ENCODE results near the gene CATSPER2.
"Not testable (repeated sequence)": the region's sequence is repeated elsewhere in the genome, so short reads cannot be mapped to it uniquely, and the experiment has no call there.

CATSPER2 gene

GRCh38 chr15:43648649-43649429, at the start of gene CATSPER2:
Gene CATSPER2, minus strand, starts transcription at chr15:43648844. Its CDS starts 783 bp downstream, at chr15:43648061.
- DNase-seq (ENCODE audit: low spot score) = no peak

- not testable (repeated sequence) for DNase-seq (ENCODE audit: low spot score)
These were observed 44.7 kb upstream of the CATSPER2 start, which contains the start of gene CKMT1A for GRCh38 chr15:43693148-43694022. Gene CKMT1A, plus strand, starts transcription at chr15:43693859. Its CDS starts 192 bp downstream, at chr15:43694051.

- DNase-seq (ENCODE audit: low spot score) = not testable (repeated sequence)
These were observed 44.0 kb upstream of the CATSPER2 start for GRCh38 chr15:43692679-43693078.

GRCh38 chr15:43689604-43690301, 41.1 kb upstream of the CATSPER2 start:
- DNase-seq (ENCODE audit: low spot score) = not testable (repeated sequence)

GRCh38 chr15:43674175-43674574, 25.5 kb upstream of the CATSPER2 start:
- DNase-seq (ENCODE audit: low spot score) = not testable (repeated sequence)

- DNase-seq (ENCODE audit: low spot score) = not testable (repeated sequence)
These were observed 17.5 kb upstream of the CATSPER2 start for GRCh38 chr15:43666177-43666576.

GRCh38 chr15:43663333-43663732, 14.7 kb upstream of the CATSPER2 start:
- DNase-seq (ENCODE audit: low spot score) = not testable (repeated sequence)

GRCh38 chr15:43662293-43662692, 13.6 kb upstream of the CATSPER2 start:
- not testable (repeated sequence) for DNase-seq (ENCODE audit: low spot score)

- not testable (repeated sequence) for DNase-seq (ENCODE audit: low spot score)
These were observed 11.1 kb upstream of the CATSPER2 start for GRCh38 chr15:43659727-43660126.

GRCh38 chr15:43649430-43649926, 834 bp upstream of the CATSPER2 start:
- not testable (repeated sequence) for DNase-seq (ENCODE audit: low spot score)

GRCh38 chr15:43638464-43639204, 10.0 kb downstream of the CATSPER2 start:
- not testable (repeated sequence) for DNase-seq (ENCODE audit: low spot score)

- DNase-seq (ENCODE audit: low spot score) = not testable (repeated sequence)
These were observed 21.7 kb downstream of the CATSPER2 start for GRCh38 chr15:43626937-43627336.

GRCh38 chr15:43625106-43625505, 23.5 kb downstream of the CATSPER2 start:
- DNase-seq (ENCODE audit: low spot score) = no peak

GRCh38 chr15:43622068-43622799, 26.4 kb downstream of the CATSPER2 start:
- DNase-seq (ENCODE audit: low spot score) = not testable (repeated sequence)

- DNase-seq (ENCODE audit: low spot score) = not testable (repeated sequence)
These were observed 29.9 kb downstream of the CATSPER2 start, which contains the start of gene STRC for GRCh38 chr15:43618700-43619099. Gene STRC, minus strand, starts transcription at chr15:43618800. Its CDS starts 78 bp downstream, at chr15:43618722.

GRCh38 chr15:43617750-43618149, 30.9 kb downstream of the CATSPER2 start:
- not testable (repeated sequence) for DNase-seq (ENCODE audit: low spot score)

- not testable (repeated sequence) for DNase-seq (ENCODE audit: low spot score)
These were observed 46.4 kb downstream of the CATSPER2 start for GRCh38 chr15:43602233-43602632.

- not testable (repeated sequence) for DNase-seq (ENCODE audit: low spot score)
These were observed 48.4 kb downstream of the CATSPER2 start for GRCh38 chr15:43600200-43600599.

- DNase-seq (ENCODE audit: low spot score) = not testable (repeated sequence)
These were observed 49.5 kb downstream of the CATSPER2 start for GRCh38 chr15:43599131-43599530.

Data from AG08396 (cell line).